ENCODE results near the gene PRND.

- TF ChIP-seq POLR2AphosphoS5 (IDR thresholded peaks at IDR 0.05; ENCODE audit: low read depth, low read length) (no peak), POLR2A (IDR thresholded peaks at IDR 0.05; ENCODE audit: low read depth, low read length) (no peak)
These were observed 22.5 kb upstream of the PRND start for GRCh38 chr20:4699216-4699615.
